PC-3 (cell line): ENCODE measurements around the gene PLXNA2. TPM values are rescaled to one million over a fixed set of nuclear protein-coding genes. Genes with fewer than 3 reads are reported as not detected.

Experiments
- ATAC-seq: fragments of 200-7000 bp; cut with Tn5 transposase; 2 replicates; pipeline ENCODE4 v1.9.1; 2020; ENCODE audit warnings: mild to moderate bottlenecking, moderate library complexity
- BruUV-seq: library from RNA; stranded (reverse); fragments of 400-500 nt; replicated peaks from 2 replicates; lab custom pipeline; 2021; lab: Mats Ljungman, UMichigan
- CTCF ChIA-PET: fragments of 300-600 bp; sonication (Branson Sonifier 250); formaldehyde crosslinking; loops from one replicate; lab custom pipeline; 2022; ENCODE audit warnings: antibody characterized with exemption; lab: Charles Lee
- POLR2A ChIA-PET: fragments of 300-600 bp; sonication (Branson Sonifier 250); formaldehyde crosslinking; loops from one replicate; lab custom pipeline; 2022; ENCODE audit warnings: antibody characterized with exemption; ENCODE audit not compliant: unreplicated experiment; lab: Charles Lee
- DNase-seq: peaks from one replicate; pipeline ENCODE4 v3.0.0-alpha.2; 2015
- H2AFZ ChIP-seq: fragments of 300-600 bp; sonication (generic); 2 replicates; pipeline ENCODE4 v1.6.0; 2016; ENCODE audit warnings: antibody characterized with exemption, low read length
- H3F3A ChIP-seq: fragments of 300-600 bp; sonication (generic); one replicate; pipeline ENCODE4 v1.6.0; 2017; ENCODE audit warnings: antibody characterized with exemption, low read length, control low read depth, mild to moderate bottlenecking; ENCODE audit not compliant: unreplicated experiment
- H3K27ac ChIP-seq: fragments of 300-600 bp; sonication (generic); 2 replicates; pipeline ENCODE4 v1.5.1; 2016; ENCODE audit warnings: mild to moderate bottlenecking, low read length
- H3K27me3 ChIP-seq: fragments of 300-600 bp; sonication (generic); 2 replicates; pipeline ENCODE4 v1.6.1; 2016; ENCODE audit warnings: low read length, mixed read lengths
- H3K36me3 ChIP-seq: fragments of 300-600 bp; sonication (generic); 2 replicates; pipeline ENCODE4 v1.6.1; 2016; ENCODE audit warnings: low read depth, mixed run types, low read length, mixed read lengths
- H3K4me1 ChIP-seq: fragments of 300-600 bp; sonication (generic); 2 replicates; pipeline ENCODE4 v1.5.1; 2016; ENCODE audit warnings: low read length; ENCODE audit not compliant: insufficient read depth
- H3K4me2 ChIP-seq: fragments of 300-600 bp; sonication (generic); 2 replicates; pipeline ENCODE4 v1.6.0; 2016; ENCODE audit warnings: low read length
- H3K4me3 ChIP-seq: fragments of 300-600 bp; sonication (generic); 2 replicates; pipeline ENCODE4 v1.5.1; 2016; ENCODE audit warnings: mild to moderate bottlenecking, low read length, mixed read lengths
- H3K79me2 ChIP-seq: fragments of 300-600 bp; sonication (generic); 2 replicates; pipeline ENCODE4 v1.6.1; 2017; ENCODE audit warnings: low read length, mixed read lengths
- H3K9ac ChIP-seq: fragments of 300-600 bp; sonication (generic); 2 replicates; pipeline ENCODE4 v1.6.0; 2016; ENCODE audit warnings: mild to moderate bottlenecking, low read length
- H3K9me2 ChIP-seq: fragments of 300-600 bp; sonication (generic); replicated peaks from 2 replicates; pipeline ENCODE4 v1.6.1; 2016; ENCODE audit warnings: mixed run types, low read length, mixed read lengths
- H3K9me3 ChIP-seq: fragments of 300-600 bp; sonication (generic); 2 replicates; pipeline ENCODE4 v1.6.1; 2016; ENCODE audit warnings: low read length, mixed read lengths
- H4K20me1 ChIP-seq: fragments of 300-600 bp; sonication (generic); 2 replicates; pipeline ENCODE4 v1.6.1; 2016; ENCODE audit warnings: low read length, mixed read lengths
- EZH2 ChIP-seq: fragments of 300-600 bp; sonication (generic); IDR thresholded peaks from one replicate; pipeline ENCODE4 v1.6.1; 2017; ENCODE audit warnings: antibody characterized with exemption, mild to moderate bottlenecking, low read length; ENCODE audit not compliant: unreplicated experiment
- EZH2phosphoT487 ChIP-seq: fragments of 300-600 bp; sonication (generic); IDR thresholded peaks from 2 replicates; pipeline ENCODE4 v1.6.1; 2018; ENCODE audit warnings: mild to moderate bottlenecking, antibody characterized with exemption, low read length, borderline replicate concordance
- intact Hi-C: fragments of 100-400 bp; cut with micrococcal nuclease; formaldehyde crosslinking; loops from 2 replicates; pipeline ENCODE4 v1.9.0; 2023
- total RNA-seq: library from RNA; depleted of rRNA; stranded (reverse); fragments of >200 nt; gene quantifications from 2 replicates; pipeline ENCODE4 v1.2.3, GENCODE V29; 2014
- TF ChIP-seq, protein P1 (sequence below): fragments of 300-600 bp; sonication (generic); conservative IDR thresholded peaks from 2 replicates; pipeline ENCODE4 v1.5.1; 2017; ENCODE audit warnings: antibody characterized with exemption, low read depth, mild to moderate bottlenecking, low read length

Gene PLXNA2
- total RNA-seq, 1 experiment from 2014 or later = 16.2 TPM

DNA sequence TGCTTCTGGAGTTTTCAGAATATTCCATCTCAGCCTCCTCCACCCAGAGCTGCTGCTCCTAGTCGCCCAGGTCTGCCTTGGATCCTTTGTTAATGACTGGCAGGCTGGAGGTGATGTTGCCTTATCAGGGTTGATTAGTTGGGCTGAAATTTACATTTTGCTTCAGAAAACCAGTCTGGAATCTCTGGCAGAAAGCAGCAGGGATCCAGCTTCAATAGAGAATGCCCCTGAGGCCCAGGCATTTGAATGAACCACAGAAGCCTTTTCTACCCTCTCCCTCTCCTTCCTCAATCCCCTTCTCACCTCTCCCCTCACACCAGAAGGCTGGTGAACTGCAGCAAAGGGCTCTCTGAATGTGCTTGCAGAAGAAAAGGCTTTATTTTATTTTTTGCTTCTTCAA lies 83.2 kb downstream of the PLXNA2 start:
- Histone ChIP-seq H3K4me1 (no peaks in the 10 kb centered on the region), H3K36me3 (no peaks in the 10 kb centered on the region), H3K9ac (no peak overlapping the region), H3K27me3 (no peaks in the 10 kb centered on the region), H3K9me2 (no peaks in the 10 kb centered on the region), H3F3A (no peaks in the 10 kb centered on the region), H3K9me3 (no peaks in the 10 kb centered on the region), H3K4me3 (no peak overlapping the region), H3K4me2 (no peak overlapping the region), H2AFZ (no peak overlapping the region), H4K20me1 (no peaks in the 10 kb centered on the region), H3K27ac (no peak overlapping the region), H3K79me2 (no peaks in the 10 kb centered on the region)
- ChIA-PET CTCF (no interaction called here), POLR2A (no interaction called here)
- BruUV-seq = no TSS peak
- no peak for TF ChIP-seq EZH2
- TF ChIP-seq, protein P1, sequence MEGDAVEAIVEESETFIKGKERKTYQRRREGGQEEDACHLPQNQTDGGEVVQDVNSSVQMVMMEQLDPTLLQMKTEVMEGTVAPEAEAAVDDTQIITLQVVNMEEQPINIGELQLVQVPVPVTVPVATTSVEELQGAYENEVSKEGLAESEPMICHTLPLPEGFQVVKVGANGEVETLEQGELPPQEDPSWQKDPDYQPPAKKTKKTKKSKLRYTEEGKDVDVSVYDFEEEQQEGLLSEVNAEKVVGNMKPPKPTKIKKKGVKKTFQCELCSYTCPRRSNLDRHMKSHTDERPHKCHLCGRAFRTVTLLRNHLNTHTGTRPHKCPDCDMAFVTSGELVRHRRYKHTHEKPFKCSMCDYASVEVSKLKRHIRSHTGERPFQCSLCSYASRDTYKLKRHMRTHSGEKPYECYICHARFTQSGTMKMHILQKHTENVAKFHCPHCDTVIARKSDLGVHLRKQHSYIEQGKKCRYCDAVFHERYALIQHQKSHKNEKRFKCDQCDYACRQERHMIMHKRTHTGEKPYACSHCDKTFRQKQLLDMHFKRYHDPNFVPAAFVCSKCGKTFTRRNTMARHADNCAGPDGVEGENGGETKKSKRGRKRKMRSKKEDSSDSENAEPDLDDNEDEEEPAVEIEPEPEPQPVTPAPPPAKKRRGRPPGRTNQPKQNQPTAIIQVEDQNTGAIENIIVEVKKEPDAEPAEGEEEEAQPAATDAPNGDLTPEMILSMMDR = no peak
- no peak for TF ChIP-seq EZH2phosphoT487
- intact Hi-C loops = no loop called here
- DNase-seq (no peak), ATAC-seq (no peak)

DNA sequence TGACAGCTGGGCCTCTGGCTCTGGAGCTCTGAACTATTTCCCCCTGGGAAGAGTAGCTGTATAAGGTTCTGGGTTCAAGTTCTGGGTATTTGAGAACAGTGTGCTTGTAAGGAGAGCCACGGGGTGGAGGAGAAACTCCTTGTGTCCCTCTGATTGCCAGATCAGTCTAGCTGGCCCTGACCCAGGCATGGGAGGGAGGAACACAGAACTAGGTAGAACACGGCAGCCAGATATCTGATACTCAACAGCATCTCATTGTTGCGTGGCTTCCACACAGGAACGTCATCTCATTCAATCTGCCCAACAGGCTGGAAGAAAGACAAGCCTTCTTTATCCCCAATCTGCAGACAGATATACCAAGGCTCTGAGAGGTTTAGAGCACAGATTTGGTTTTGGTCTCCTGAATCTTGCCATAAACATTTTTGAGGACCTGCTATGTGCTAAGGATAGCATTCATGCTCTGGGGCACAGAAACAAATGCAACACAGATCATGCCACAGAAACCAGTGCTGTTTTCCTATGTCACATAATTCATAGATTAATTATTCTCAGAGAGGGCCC lies 83.8 kb downstream of the PLXNA2 start:
- DNase-seq = no peak
- no peak for ATAC-seq
- H3K4me3 ChIP-seq = no peak overlapping the region
- no peaks in the 10 kb centered on the region for H3K36me3 ChIP-seq
- H3K4me1 ChIP-seq = no peaks in the 10 kb centered on the region
- BruUV-seq = no TSS peak
- no peak overlapping the region for H3K27ac ChIP-seq
- H3K4me2 ChIP-seq = no peak overlapping the region
- no peak overlapping the region for H3K9ac ChIP-seq
- no peaks in the 10 kb centered on the region for H3K79me2 ChIP-seq
- H4K20me1 ChIP-seq = no peaks in the 10 kb centered on the region
- H3K9me3 ChIP-seq = no peaks in the 10 kb centered on the region
- ChIA-PET POLR2A (no interaction called here), CTCF (no interaction called here)
- TF ChIP-seq, protein P1 = no peak
- TF ChIP-seq EZH2 (no peak), EZH2phosphoT487 (no peak)
- intact Hi-C loops = no loop called here
- no peaks in the 10 kb centered on the region for H3K27me3 ChIP-seq
- H3F3A ChIP-seq = no peaks in the 10 kb centered on the region
- H3K9me2 ChIP-seq = no peaks in the 10 kb centered on the region
- no peak overlapping the region for H2AFZ ChIP-seq

DNA sequence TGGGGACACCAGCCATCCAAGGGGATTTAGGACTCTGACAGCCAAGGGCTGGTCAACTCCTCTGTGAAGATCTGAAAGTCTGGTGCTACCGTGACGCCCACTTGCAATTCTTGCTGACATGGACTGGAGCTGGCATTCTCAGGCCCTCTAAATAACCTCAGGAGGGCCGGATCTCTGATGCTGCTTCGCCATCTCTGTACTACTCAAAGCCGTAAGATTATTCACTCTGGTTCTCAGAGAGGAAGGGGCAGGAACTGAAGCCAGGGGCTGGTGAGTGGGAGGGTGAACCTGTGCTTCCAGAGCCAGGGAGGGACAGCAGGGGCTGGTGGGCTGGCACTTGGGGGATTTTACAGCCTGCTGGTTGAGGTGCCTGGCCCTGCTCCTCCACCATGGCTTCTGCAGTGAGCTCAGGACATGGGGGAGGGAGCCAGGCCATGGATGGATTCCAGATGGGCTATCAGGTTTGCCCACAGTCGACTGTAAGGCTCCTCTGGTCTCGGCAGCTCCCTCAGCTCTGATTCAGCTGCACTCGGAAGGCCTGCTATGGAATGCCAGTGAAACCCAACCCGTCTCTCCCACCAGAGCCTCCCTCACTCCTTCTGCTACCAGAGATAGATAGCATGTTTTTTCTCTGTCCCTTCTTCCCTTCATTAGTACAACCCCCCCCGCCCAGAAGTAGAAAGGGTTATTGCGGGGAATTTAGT lies 84.5 kb downstream of the PLXNA2 start:
- H3K9me2 ChIP-seq = no peaks in the 10 kb centered on the region
- ATAC-seq (no peak), DNase-seq (no peak)
- H3K4me1 ChIP-seq = 0 out of 2 replicates have a peak, but pooled peaks cover 3% of the 10 kb centered on the region
- no peak overlapping the region for H3K4me3 ChIP-seq
- no peaks in the 10 kb centered on the region for H3K9me3 ChIP-seq
- TF ChIP-seq, protein P1 = no peak
- TF ChIP-seq EZH2phosphoT487 = no peak
- TF ChIP-seq EZH2 = no peak
- no peaks in the 10 kb centered on the region for H3F3A ChIP-seq
- no peaks in the 10 kb centered on the region for H3K27me3 ChIP-seq
- H3K27ac ChIP-seq = no peak overlapping the region
- BruUV-seq = no TSS peak
- H3K36me3 ChIP-seq = no peaks in the 10 kb centered on the region
- intact Hi-C loops = no loop called here
- H3K79me2 ChIP-seq = no peaks in the 10 kb centered on the region
- ChIA-PET POLR2A (interaction anchor here (0.6 kb wide), 1 partner anchor 25 kb away, joined by 5 read pairs; no protein-coding TSS in a partner anchor), CTCF (no interaction called here)
- H2AFZ ChIP-seq = no peak overlapping the region
- no peak overlapping the region for H3K4me2 ChIP-seq
- H3K9ac ChIP-seq = no peak overlapping the region
- no peaks in the 10 kb centered on the region for H4K20me1 ChIP-seq
